Vagina (tissue), 2 donors: ENCODE measurements around the gene ATP11A. TPM values are rescaled to one million over a fixed set of nuclear protein-coding genes. Genes with fewer than 3 reads are reported as not detected.

Experiments used
- DNase-seq, 2 donors: peaks; one replicate each; pipeline ENCODE4 v3.0.0-alpha.2; 2017; ENCODE audit errors: extremely low spot score in 2 of 2
- H3K27ac ChIP-seq: fragments of 200-600 bp; sonication (generic); one replicate; pipeline ENCODE4 v1.5.1; 2019
- H3K27me3 ChIP-seq: fragments of 200-600 bp; sonication (generic); one replicate; pipeline ENCODE4 v1.5.1; 2019
- H3K36me3 ChIP-seq, 2 donors: fragments of 200-600 bp; sonication (generic); one replicate each; pipeline ENCODE4 v1.5.1; 2017 to 2019
- H3K4me1 ChIP-seq: fragments of 200-600 bp; sonication (generic); one replicate; pipeline ENCODE4 v1.5.1; 2019
- H3K4me3 ChIP-seq, 2 donors: fragments of 200-600 bp; sonication (generic); 1 replicate in 1 of 2; 2 replicates in 1 of 2; pipeline ENCODE4 v1.5.1; 2016 to 2019
- H3K9me3 ChIP-seq: fragments of 200-600 bp; sonication (generic); one replicate; pipeline ENCODE4 v1.5.1; 2019
- CTCF ChIP-seq, 3 experiments: fragments of 450-650 bp in 2 of 3; fragments of 200-600 bp in 1 of 3; sonication (generic) in 1 of 3; IDR thresholded peaks; one replicate each; pipeline ENCODE4 v1.5.1; 2017 to 2019; ENCODE audit warnings: antibody characterized with exemption in 3 of 3, mild to moderate bottlenecking in 2 of 3, moderate library complexity in 2 of 3
- POLR2A ChIP-seq, 2 donors: fragments of 450-650 bp; IDR thresholded peaks; one replicate each; pipeline ENCODE4 v1.6.1; 2017; ENCODE audit warnings: antibody characterized with exemption in 2 of 2, mild to moderate bottlenecking in 2 of 2, moderate library complexity in 2 of 2
- POLR2AphosphoS5 ChIP-seq, 2 donors: sonication (generic); formaldehyde crosslinking; IDR thresholded peaks; one replicate each; pipeline ENCODE4 v1.9.0; 2017; ENCODE audit warnings: antibody characterized with exemption in 2 of 2, mild to moderate bottlenecking in 2 of 2, low read depth in 1 of 2; ENCODE audit not compliant: insufficient read depth in 1 of 2
- intact Hi-C: fragments of 100-400 bp; cut with DNase I; formaldehyde crosslinking; loops from one replicate; pipeline ENCODE4 v1.15.1; 2023
- total RNA-seq: library from RNA; depleted of rRNA; stranded (reverse); fragments of >200 nt; gene quantifications from one replicate; pipeline ENCODE4 v1.2.3, GENCODE V29; 2016

Gene ATP11A
- total RNA-seq, 1 donor from 2014 or later, result 33.4 TPM

- Histone ChIP-seq H3K27ac (no peak overlapping the region), H3K9me3 (no peaks in the 10 kb centered on the region), H3K36me3 (no peaks in the 10 kb centered on the region), H3K4me1 (peaks cover 23% of the 10 kb centered on the region), H3K27me3 (no peaks in the 10 kb centered on the region), H3K4me3 (peak overlapping the region; percentile 29 to 50)
- intact Hi-C loops, result no loop called here
- no peak for TF ChIP-seq CTCF (IDR thresholded peaks at IDR 0.05)
- TF ChIP-seq POLR2A (IDR thresholded peaks at IDR 0.05), result no peak
- no peak for TF ChIP-seq POLR2AphosphoS5 (IDR thresholded peaks at IDR 0.05; ENCODE audit: insufficient read depth in 1 of 2, low read depth in 1 of 2)
- no peak for DNase-seq
Measured at GRCh38 chr13:112894423-112894672, 204.5 kb downstream of the ATP11A start.

- no peak for TF ChIP-seq POLR2A (IDR thresholded peaks at IDR 0.05)
- TF ChIP-seq POLR2AphosphoS5 (IDR thresholded peaks at IDR 0.05; ENCODE audit: insufficient read depth in 1 of 2, low read depth in 1 of 2), result no peak
- TF ChIP-seq CTCF (IDR thresholded peaks at IDR 0.05), result no peak
- no peak overlapping the region for H3K27ac ChIP-seq
- H3K4me3 ChIP-seq, result peak overlapping the region; percentile 29 to 50
- intact Hi-C loops, result no loop called here
- H3K27me3 ChIP-seq, result no peaks in the 10 kb centered on the region
- H3K4me1 ChIP-seq, result peaks cover 23% of the 10 kb centered on the region
- no peak for DNase-seq
- H3K9me3 ChIP-seq, result no peaks in the 10 kb centered on the region
- H3K36me3 ChIP-seq, result no peaks in the 10 kb centered on the region
Measured at GRCh38 chr13:112894673-112895481, 205.0 kb downstream of the ATP11A start.

- H3K4me3 ChIP-seq, result no peak overlapping the region
- DNase-seq, result no peak
Measured at GRCh38 chr13:112895521-112896465, 206.0 kb downstream of the ATP11A start.

GRCh38 chr13:112896736-112897602 lies 207.1 kb downstream of the ATP11A start:
- peaks cover 23% of the 10 kb centered on the region for H3K4me1 ChIP-seq
- no peak overlapping the region for H3K4me3 ChIP-seq
- H3K27ac ChIP-seq, result no peak overlapping the region
- no peaks in the 10 kb centered on the region for H3K27me3 ChIP-seq
- intact Hi-C loops, result no loop called here
- DNase-seq, result no peak
- no peak for TF ChIP-seq POLR2A (IDR thresholded peaks at IDR 0.05)
- TF ChIP-seq POLR2AphosphoS5 (IDR thresholded peaks at IDR 0.05; ENCODE audit: insufficient read depth in 1 of 2, low read depth in 1 of 2), result no peak
- TF ChIP-seq CTCF (IDR thresholded peaks at IDR 0.05), result no peak
- no peaks in the 10 kb centered on the region for H3K36me3 ChIP-seq
- no peaks in the 10 kb centered on the region for H3K9me3 ChIP-seq

More at GRCh38 chr13:112895521-112896465, 206.0 kb downstream of the ATP11A start:
- intact Hi-C loops, result no loop called here
- no peak for TF ChIP-seq POLR2A (IDR thresholded peaks at IDR 0.05)
- no peak for TF ChIP-seq CTCF (IDR thresholded peaks at IDR 0.05)
- TF ChIP-seq POLR2AphosphoS5 (IDR thresholded peaks at IDR 0.05; ENCODE audit: insufficient read depth in 1 of 2, low read depth in 1 of 2), result no peak
- Histone ChIP-seq H3K36me3 (no peaks in the 10 kb centered on the region), H3K9me3 (no peaks in the 10 kb centered on the region), H3K27me3 (no peaks in the 10 kb centered on the region), H3K27ac (no peak overlapping the region), H3K4me1 (peaks cover 23% of the 10 kb centered on the region)
